ENCODE measurements around the gene STPG2. TPM values are rescaled to one million over a fixed set of nuclear protein-coding genes. Genes with fewer than 3 reads are reported as not detected.

Gene STPG2
- total and polyA plus RNA-seq, 9 donors: 0.06 to 1.3 (median 0.53) TPM; not detected in 1

GRCh38 chr4:98151145-98151924 is 8.1 kb upstream of the STPG2 start:
- no peak for DNase-seq
- Histone ChIP-seq H3K4me3 (no peak overlapping the region), H3K27ac (no peak overlapping the region), H3K36me3 (no peaks in the 10 kb centered on the region), H3K4me1 (ENCODE audit: insufficient read depth) (no peaks in the 10 kb centered on the region), H3K9me3 (no peaks in the 10 kb centered on the region), H3K27me3 (no peaks in the 10 kb centered on the region)
- WGBS, 3 donors: 80 to 83% (median 82%) methylated on average over 4 of the region's 4 CpGs
- TF ChIP-seq CTCF (IDR thresholded peaks at IDR 0.05) (no peak), POLR2A (IDR thresholded peaks at IDR 0.05) (no peak), EP300 (IDR thresholded peaks at IDR 0.05) (no peak)
- intact Hi-C loops (cut with DNase I): no loop called here

GRCh38 chr4:98150092-98150761 is 7.0 kb upstream of the STPG2 start:
- H3K36me3 ChIP-seq: no peaks in the 10 kb centered on the region
- no peak for DNase-seq
- no peaks in the 10 kb centered on the region for H3K4me1 ChIP-seq (ENCODE audit: insufficient read depth)
- H3K27ac ChIP-seq: no peak overlapping the region
- intact Hi-C loops (cut with DNase I): no loop called here
- H3K27me3 ChIP-seq: no peaks in the 10 kb centered on the region
- no peaks in the 10 kb centered on the region for H3K9me3 ChIP-seq
- H3K4me3 ChIP-seq: no peak overlapping the region
- no peak for TF ChIP-seq POLR2A (IDR thresholded peaks at IDR 0.05)

- intact Hi-C loops (cut with DNase I): no loop called here
- Histone ChIP-seq H3K9me3 (no peaks in the 10 kb centered on the region), H3K36me3 (no peaks in the 10 kb centered on the region), H3K4me1 (ENCODE audit: insufficient read depth) (no peaks in the 10 kb centered on the region), H3K27ac (no peak overlapping the region), H3K4me3 (no peak overlapping the region), H3K27me3 (no peaks in the 10 kb centered on the region)
- DNase-seq: no peak
- TF ChIP-seq POLR2A (IDR thresholded peaks at IDR 0.05): no peak
- no peak for TF ChIP-seq CTCF (IDR thresholded peaks at IDR 0.05)
- no peak for TF ChIP-seq EP300 (IDR thresholded peaks at IDR 0.05)
Measured at GRCh38 chr4:98148856-98149255, 5.6 kb upstream of the STPG2 start.

- WGBS, 3 donors: 81 to 96% (median 95%) methylated on average over 3 of the region's 3 CpGs
- Histone ChIP-seq H3K9me3 (no peaks in the 10 kb centered on the region), H3K27me3 (no peaks in the 10 kb centered on the region), H3K27ac (no peak overlapping the region), H3K4me3 (no peak overlapping the region), H3K36me3 (no peaks in the 10 kb centered on the region), H3K4me1 (ENCODE audit: insufficient read depth) (no peaks in the 10 kb centered on the region)
- no peak for DNase-seq
- intact Hi-C loops (cut with DNase I): no loop called here
- TF ChIP-seq EP300 (IDR thresholded peaks at IDR 0.05): no peak
- no peak for TF ChIP-seq POLR2A (IDR thresholded peaks at IDR 0.05)
- TF ChIP-seq CTCF (IDR thresholded peaks at IDR 0.05): no peak
Measured at GRCh38 chr4:98126141-98126540, 17.1 kb downstream of the STPG2 start.

GRCh38 chr4:98125585-98125984 is 17.7 kb downstream of the STPG2 start:
- H3K27me3 ChIP-seq: no peaks in the 10 kb centered on the region
- 52 to 85% (median 71%) methylated on average over 2 of the region's 2 CpGs for WGBS, 3 donors
- H3K36me3 ChIP-seq: no peaks in the 10 kb centered on the region
- H3K4me3 ChIP-seq: no peak overlapping the region
- TF ChIP-seq EP300 (IDR thresholded peaks at IDR 0.05) (no peak), POLR2A (IDR thresholded peaks at IDR 0.05) (no peak)
- intact Hi-C loops (cut with DNase I): no loop called here
- no peak overlapping the region for H3K27ac ChIP-seq
- no peaks in the 10 kb centered on the region for H3K9me3 ChIP-seq
- DNase-seq: no peak
- no peaks in the 10 kb centered on the region for H3K4me1 ChIP-seq (ENCODE audit: insufficient read depth)

Data from ovary (tissue), 9 donors.